Small intestine (tissue), 7 donors: ENCODE results near the gene PPM1A. TPM values are rescaled to one million over a fixed set of nuclear protein-coding genes. Genes with fewer than 3 reads are reported as not detected.

ENCODE experiments used
- DNase-seq, 2 donors: peaks; one replicate each; pipeline versions ENCODE4 v3.0.0 to v3.0.0-alpha.2; 2013
- FAIRE-seq: peaks from 2 replicates; lab custom pipeline; 2012; peaks lifted over from hg19 to GRCh38; lab: Jason Lieb, UNC
- H3K27ac ChIP-seq, 3 donors: one replicate each; pipeline ENCODE4 v1.5.1; 2013; ENCODE audit warnings: low read length in 2 of 3, mild to moderate bottlenecking in 2 of 3, control low read depth in 1 of 3, inconsistent platforms in 1 of 3, low read depth in 1 of 3, moderate library complexity in 1 of 3
- H3K27me3 ChIP-seq, 3 donors: one replicate each; pipeline ENCODE4 v1.6.1; 2013; ENCODE audit warnings: low read length in 3 of 3, inconsistent platforms in 1 of 3; ENCODE audit not compliant: control insufficient read depth in 3 of 3, insufficient read depth in 3 of 3
- H3K36me3 ChIP-seq, 3 donors: one replicate each; pipeline ENCODE4 v1.6.1; 2013; ENCODE audit warnings: low read length in 3 of 3, inconsistent platforms in 1 of 3, low read depth in 1 of 3, mild to moderate bottlenecking in 1 of 3, moderate library complexity in 1 of 3; ENCODE audit not compliant: control insufficient read depth in 3 of 3, insufficient read depth in 2 of 3
- H3K4me1 ChIP-seq, 3 donors: one replicate each; pipeline ENCODE4 v1.6.1; 2013; ENCODE audit warnings: low read length in 2 of 3, inconsistent platforms in 1 of 3, low read depth in 1 of 3, mild to moderate bottlenecking in 1 of 3, moderate library complexity in 1 of 3; ENCODE audit not compliant: control insufficient read depth in 3 of 3, insufficient read depth in 2 of 3
- H3K4me3 ChIP-seq, 3 donors: one replicate each; pipeline ENCODE4 v1.5.1; 2013; ENCODE audit warnings: low read length in 3 of 3, control low read depth in 1 of 3, inconsistent platforms in 1 of 3, low read depth in 1 of 3, mild to moderate bottlenecking in 1 of 3, moderate library complexity in 1 of 3
- H3K9me3 ChIP-seq, 2 donors: one replicate each; pipeline ENCODE4 v1.6.1; 2013; ENCODE audit warnings: low read depth in 1 of 2, low read length in 1 of 2; ENCODE audit not compliant: control insufficient read depth in 2 of 2, insufficient read depth in 1 of 2
- WGBS, 3 donors: extraction: QIAGEN DNeasy Blood & Tissue Kit; methylation state at CpG; one replicate each; pipeline ENCODE4 v1.1.7; 2013; 5-methylcytosine and 5-hydroxymethylcytosine counted together
- polyA plus RNA-seq, 4 donors: library from polyadenylated mRNA; stranded (reverse) in 3 of 4; unstranded in 1 of 4; fragments of 200-250 nt in 3 of 4; fragments of 120-200 nt in 1 of 4; gene quantifications; one replicate each; pipeline versions ENCODE4 v1.2.1 to v1.2.3, GENCODE V29; 2013
- donor health status: healthy with polysubstance abuse.
- donor health status: control.
- donor health status: control.
- donor health status: Bipolar disorder and iron deficiency.
- donor health status: healthy.

The PPM1A gene
- polyA plus RNA-seq, 4 donors = 27.6 to 101 (median 65.5) TPM

DNA sequence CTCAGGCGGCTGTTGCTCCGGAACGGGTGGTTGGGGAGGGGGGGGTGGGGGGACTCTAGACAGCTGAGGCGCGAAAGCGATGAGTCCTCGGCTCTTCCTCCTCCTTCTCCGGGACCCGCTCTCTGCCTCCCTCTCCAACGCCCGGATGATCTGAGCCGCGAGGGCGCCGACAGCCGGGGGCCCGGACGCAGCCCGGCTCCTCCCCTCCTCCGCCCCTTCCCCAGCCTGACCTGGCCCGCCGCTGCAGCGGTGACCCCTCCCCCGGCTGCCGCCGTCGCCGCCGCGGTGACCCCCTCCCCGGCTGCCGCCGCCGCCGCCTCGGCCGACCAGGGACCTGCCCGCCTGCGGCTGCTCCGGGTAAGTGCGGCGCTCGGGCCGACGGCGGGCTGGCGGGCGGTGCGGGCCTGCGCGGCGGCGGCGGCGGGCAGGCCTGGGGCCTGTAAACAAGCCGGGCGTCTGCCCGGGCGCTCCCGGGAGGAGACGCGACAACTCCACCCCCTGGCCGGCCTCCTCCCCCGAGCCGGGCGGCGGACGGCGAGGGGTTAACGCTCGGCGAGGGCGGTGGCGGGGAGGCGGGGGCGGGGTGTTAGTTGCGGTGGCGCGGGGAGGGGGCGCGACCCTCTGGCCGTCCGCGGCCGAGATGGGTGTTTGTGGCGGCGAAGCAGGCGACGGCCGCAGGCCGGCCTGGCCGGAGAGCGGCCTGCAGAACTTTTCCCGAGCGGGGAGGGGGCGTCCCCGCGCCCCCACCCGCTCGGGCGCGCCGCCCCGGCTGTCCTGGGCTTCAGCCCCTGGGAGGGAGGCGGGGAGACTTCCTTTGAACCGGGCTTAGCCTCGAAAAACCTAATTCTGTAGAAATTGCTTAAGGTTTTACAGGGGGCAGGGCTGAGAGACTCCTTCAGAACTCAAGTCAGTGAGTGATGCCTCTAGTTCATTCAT, 568 bp downstream of the PPM1A start:
- no peaks in the 10 kb centered on the region for H3K9me3 ChIP-seq
- peak overlapping the region; percentile 72 to 100 (median 99) for H3K4me3 ChIP-seq
- 0 to 1% (median 0%) methylated on average over 44 to 107 of the region's 107 CpGs for WGBS, 3 donors
- no peak for FAIRE-seq
- H3K27me3 ChIP-seq = no peaks in the 10 kb centered on the region
- peak overlapping the region; percentile 93 to 99 (median 98) for H3K27ac ChIP-seq
- H3K36me3 ChIP-seq = no peaks in the 10 kb centered on the region
- peak; percentile 76 to 85 for DNase-seq
- H3K4me1 ChIP-seq = peaks cover 0 to 16% (median 4%) of the 10 kb centered on the region in 3 donors

DNA sequence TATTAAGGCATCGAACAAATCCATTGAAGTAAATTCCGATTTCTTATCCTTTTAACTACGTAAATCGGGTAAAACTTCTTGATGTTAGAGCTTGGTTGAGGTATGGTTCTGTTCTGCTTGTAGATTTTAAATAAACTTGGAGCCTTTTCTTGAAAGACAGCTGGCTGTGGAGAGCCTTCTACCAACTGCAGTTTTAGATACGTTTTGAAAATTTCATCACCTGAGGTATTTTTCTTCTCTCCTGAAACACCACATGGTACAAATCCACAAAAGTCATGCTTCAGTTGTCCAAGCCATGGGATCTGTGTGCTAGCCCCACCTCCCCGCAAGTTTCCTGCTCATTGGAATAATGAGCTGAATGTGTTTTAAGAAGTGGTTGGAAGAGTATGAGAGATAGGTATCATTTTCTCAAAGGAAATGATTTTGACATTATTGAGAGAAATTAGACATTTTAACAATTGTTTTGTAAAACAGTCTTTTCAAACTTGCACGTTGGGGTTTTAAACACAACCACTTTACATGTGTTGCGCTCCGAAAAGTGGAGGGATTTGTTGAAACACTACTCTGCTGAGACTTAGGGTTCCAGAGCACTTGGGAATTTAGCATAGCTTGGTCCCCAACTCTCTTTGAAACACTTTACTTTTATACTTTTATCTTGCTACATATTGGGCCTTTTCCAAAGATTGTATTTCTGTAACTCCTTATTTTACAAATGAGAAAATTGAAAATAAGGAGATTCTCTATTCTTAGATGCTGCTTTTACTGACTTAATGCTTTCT, 1.4 kb downstream of the PPM1A start:
- no peaks in the 10 kb centered on the region for H3K27me3 ChIP-seq
- peak overlapping the region; percentile 72 to 100 (median 99) for H3K4me3 ChIP-seq
- peaks cover 0 to 22% (median 4%) of the 10 kb centered on the region in 3 donors for H3K4me1 ChIP-seq
- no peaks in the 10 kb centered on the region for H3K36me3 ChIP-seq
- H3K27ac ChIP-seq = peak overlapping the region; percentile 93 to 99 (median 98)
- no peaks in the 10 kb centered on the region for H3K9me3 ChIP-seq
- FAIRE-seq = no peak
- 7 to 17% (median 13%) methylated on average over 9 of the region's 9 CpGs for WGBS, 3 donors
- peak; percentile 36 to 38 for DNase-seq

DNA sequence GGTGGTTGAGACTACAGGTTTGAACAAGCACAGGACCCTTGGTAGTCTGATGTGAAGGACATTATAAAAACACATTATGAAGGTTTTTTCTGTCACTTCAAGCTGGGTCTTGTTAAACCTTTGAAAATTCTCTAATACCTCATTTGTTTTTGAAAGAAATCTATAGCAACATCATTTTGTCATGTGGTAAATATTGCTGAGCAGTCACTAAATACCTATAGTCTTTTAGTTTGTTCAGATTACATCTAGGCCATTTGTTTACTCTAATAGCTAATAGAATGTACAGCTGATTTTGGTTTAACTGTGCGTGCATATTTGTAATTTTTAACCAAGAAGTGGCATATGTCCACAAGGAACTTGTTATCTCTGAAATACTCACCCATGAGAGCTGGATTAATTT, 2.9 kb downstream of the PPM1A start:
- peak overlapping the region in 1 of 3 donors; percentile 30 for H3K4me3 ChIP-seq
- peaks cover 0 to 25% (median 4%) of the 10 kb centered on the region in 3 donors for H3K4me1 ChIP-seq
- no peak for DNase-seq
- no peaks in the 10 kb centered on the region for H3K9me3 ChIP-seq
- no peak overlapping the region for H3K27ac ChIP-seq
- no peak for FAIRE-seq
- H3K36me3 ChIP-seq = no peaks in the 10 kb centered on the region
- 20 to 51% (median 26%) methylated on average over 1 of the region's 1 CpG for WGBS, 3 donors
- H3K27me3 ChIP-seq = no peaks in the 10 kb centered on the region

DNA sequence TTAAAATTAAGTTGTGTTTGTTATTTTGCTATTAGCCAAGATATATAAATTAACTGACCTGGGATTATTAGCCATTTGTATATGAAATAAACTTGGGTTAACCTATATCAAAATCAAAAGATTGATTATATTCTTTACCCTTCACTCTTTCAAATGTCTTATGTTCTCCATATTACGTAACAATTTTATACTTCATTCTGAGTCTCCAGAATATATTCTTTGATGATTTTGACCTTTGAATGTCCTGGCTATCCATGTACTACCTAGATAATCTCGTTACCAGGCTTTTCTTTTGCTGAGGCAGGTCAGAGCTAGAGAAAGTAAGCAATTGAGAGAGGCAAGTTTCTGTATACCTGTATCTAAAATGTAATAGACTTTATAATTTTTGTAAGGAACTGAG, 3.6 kb downstream of the PPM1A start:
- Histone ChIP-seq H3K27me3 (no peaks in the 10 kb centered on the region), H3K27ac (no peak overlapping the region), H3K4me3 (no peak overlapping the region), H3K36me3 (no peaks in the 10 kb centered on the region), H3K4me1 (peaks cover 0 to 25% (median 4%) of the 10 kb centered on the region in 3 donors), H3K9me3 (no peaks in the 10 kb centered on the region)
- DNase-seq (peak in 1 of 2 donors; percentile 69), FAIRE-seq (peak; percentile 15)
- 23 to 73% (median 38%) methylated on average over 2 of the region's 2 CpGs for WGBS, 3 donors

DNA sequence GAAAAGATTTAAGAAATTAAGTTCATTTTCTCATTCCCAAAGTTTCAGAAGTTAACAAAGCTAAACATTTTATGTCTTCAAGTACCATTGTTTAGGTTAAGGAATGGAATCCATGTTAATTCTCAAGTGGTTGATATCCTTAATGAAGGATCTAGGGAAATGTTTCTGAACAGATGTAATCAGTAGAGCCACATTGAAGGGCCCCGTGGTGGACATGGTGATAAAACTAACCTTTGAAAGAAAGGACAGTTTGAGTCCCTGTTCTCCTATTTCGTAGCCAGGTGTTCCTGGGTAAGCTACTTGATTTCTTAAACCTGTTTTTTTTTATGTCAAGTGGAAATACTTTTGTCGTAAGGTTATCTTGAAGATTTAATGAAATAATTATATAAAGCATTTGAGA, 4.6 kb downstream of the PPM1A start:
- no peaks in the 10 kb centered on the region for H3K36me3 ChIP-seq
- 19 to 61% (median 45%) methylated on average over 3 of the region's 3 CpGs for WGBS, 3 donors
- peak overlapping the region in 1 of 3 donors; percentile 60 for H3K27ac ChIP-seq
- DNase-seq = peak in 1 of 2 donors; percentile 10
- peak overlapping the region in 1 of 3 donors; percentile 7 for H3K4me3 ChIP-seq
- no peaks in the 10 kb centered on the region for H3K9me3 ChIP-seq
- H3K27me3 ChIP-seq = no peaks in the 10 kb centered on the region
- H3K4me1 ChIP-seq = peaks cover 0 to 22% (median 4%) of the 10 kb centered on the region in 3 donors
- FAIRE-seq = no peak

DNA sequence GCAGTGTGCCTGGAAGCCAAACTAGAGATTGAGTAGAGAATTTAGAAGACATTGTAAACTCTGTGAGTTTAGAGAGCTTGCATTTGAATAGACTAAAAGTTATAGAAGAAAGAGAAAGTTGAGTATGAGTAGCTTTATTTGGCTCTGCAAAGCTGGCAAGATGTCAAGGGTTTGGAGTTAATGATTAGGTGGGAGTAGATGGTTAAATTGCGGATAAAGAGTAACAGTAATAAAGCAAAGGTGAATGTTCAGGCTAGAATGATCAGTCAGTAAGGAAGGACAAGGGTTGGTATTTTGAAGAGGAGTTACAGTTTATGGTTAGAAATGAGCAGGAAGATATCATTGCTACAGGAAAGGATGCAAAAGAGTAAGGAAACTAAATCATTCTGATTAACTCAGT, 5.2 kb downstream of the PPM1A start:
- 21 to 56% (median 33%) methylated on average over 1 of the region's 1 CpG for WGBS, 3 donors
- no peaks in the 10 kb centered on the region for H3K27me3 ChIP-seq
- DNase-seq (peak; percentile 90 to 94), FAIRE-seq (peak; percentile 90)
- peak overlapping the region in 1 of 3 donors; percentile 20 for H3K27ac ChIP-seq
- no peaks in the 10 kb centered on the region for H3K9me3 ChIP-seq
- H3K4me1 ChIP-seq = peaks cover 0 to 22% (median 4%) of the 10 kb centered on the region in 3 donors
- no peaks in the 10 kb centered on the region for H3K36me3 ChIP-seq
- no peak overlapping the region for H3K4me3 ChIP-seq

DNA sequence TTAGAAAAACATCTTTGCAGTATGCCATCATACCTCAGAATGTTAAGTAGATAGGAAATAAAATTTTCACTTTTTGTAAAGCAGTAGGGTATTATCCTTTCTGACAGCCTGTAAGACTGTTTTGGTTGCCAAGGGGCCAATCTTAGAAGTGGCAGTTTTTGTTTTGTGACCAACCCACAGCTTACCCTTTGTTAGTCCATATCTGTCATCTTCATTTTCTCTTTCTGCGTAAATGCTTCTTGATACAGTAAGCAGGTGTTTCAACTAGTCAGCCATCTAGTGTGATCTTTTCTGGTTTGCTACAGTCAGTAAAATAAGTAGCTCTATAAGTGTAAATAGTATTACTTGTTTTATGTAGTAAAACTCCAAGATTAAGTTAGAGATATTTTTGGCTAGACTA, 8.8 kb downstream of the PPM1A start:
- FAIRE-seq (no peak), DNase-seq (no peak)
- no peaks in the 10 kb centered on the region for H3K9me3 ChIP-seq
- H3K27me3 ChIP-seq = no peaks in the 10 kb centered on the region
- no peaks in the 10 kb centered on the region for H3K36me3 ChIP-seq
- peaks cover 1 to 14% (median 2%) of the 10 kb centered on the region in 3 donors for H3K4me1 ChIP-seq
- 88 to 100% (median 93%) methylated on average over 1 of the region's 1 CpG for WGBS, 3 donors
- no peak overlapping the region for H3K27ac ChIP-seq
- H3K4me3 ChIP-seq = no peak overlapping the region

DNA sequence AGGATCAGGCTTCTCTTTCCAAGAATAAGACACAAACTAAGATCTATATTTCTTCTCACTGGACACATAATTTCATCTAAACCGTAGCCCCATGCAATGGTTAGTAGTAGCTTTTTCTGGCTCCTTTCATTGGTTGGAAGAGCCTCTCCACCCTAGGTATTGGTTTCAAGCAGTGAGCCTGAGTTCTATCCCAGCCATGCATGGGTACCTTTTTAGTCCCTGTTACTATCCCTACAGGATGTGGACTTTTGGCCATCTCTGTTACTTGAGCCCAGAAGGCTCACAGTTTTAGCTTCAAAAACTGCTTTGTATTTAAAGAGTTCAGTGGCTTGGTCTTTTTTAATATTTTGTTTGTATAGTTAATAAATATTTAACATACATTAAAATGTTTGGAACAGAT, 16.1 kb downstream of the PPM1A start:
- no peak for DNase-seq
- H3K4me3 ChIP-seq = no peak overlapping the region
- no peaks in the 10 kb centered on the region for H3K27me3 ChIP-seq
- peaks cover 0 to 3% (median 0%) of the 10 kb centered on the region in 3 donors for H3K4me1 ChIP-seq
- no peak for FAIRE-seq
- 96 to 100% (median 98%) methylated on average over 1 of the region's 1 CpG for WGBS, 3 donors
- H3K36me3 ChIP-seq = no peaks in the 10 kb centered on the region
- peaks cover 0 to 11% of the 10 kb centered on the region in 2 donors for H3K9me3 ChIP-seq
- H3K27ac ChIP-seq = no peak overlapping the region
